NCI-H1092 treated with DMSO at 0.1 percent for 48 hours (cell line): ENCODE data around the gene WWOX.

ENCODE experiments used
- DNase-seq: peaks from one replicate; lab custom pipeline; 2025; lab: John Stamatoyannopoulos, UW

WWOX gene

DNA sequence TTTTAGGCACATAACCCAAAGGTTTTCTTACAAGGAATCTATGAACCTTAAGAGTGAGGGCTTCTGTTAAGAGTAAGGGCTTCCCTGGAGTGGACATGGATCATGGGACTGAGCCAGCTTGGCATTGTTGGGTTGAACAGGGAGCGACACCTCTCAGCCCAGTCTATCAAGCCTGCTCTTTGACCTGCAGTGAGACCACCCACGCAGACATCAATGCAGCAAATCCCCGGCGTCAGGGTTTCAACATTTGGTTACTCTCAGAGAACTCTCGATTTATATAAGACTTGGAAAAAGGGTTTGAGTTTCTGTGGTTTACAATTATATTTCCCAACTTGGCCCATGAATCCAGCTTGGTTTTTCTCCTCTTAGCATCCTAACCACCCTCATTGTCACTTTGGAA is 299.9 kb downstream of the WWOX start:
- DNase-seq = no peak

DNA sequence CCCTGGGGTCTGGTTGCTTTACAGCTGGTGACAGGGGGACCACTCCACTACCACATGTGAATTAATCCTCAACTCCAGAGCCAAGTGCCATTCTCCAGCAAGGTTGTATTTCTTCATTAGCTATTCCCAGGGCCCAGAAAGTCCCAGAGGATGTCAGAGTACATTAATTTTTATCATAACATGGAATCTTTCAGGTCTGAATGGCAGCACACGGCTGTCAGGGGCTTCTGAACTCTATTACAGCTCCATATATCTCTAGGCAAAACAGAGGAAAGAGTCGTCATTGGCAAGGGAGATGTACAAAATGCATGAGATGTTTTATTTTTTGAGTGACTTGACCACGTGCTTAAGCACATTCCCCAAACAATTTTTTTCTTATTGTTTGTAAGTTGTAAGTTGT is 303.4 kb downstream of the WWOX start:
- DNase-seq = no peak

DNA sequence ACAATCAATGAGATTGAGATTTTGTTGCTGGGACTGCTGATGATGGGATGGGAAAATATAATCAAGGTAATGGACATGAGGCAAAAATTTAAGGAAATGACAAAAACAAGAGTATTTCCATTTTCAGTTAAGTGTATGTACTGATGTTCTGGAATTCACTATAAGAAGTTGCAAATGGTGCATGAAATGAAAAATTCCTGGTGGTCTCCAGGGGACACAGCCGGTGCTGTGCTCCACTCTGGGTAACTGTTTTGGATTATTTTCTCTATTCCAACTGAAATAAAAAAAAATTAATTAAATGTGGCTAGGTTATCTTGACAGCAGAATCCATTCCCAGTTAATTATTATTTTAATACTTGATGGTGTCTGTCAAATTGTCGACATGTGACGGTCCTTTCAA is 305.6 kb downstream of the WWOX start:
- DNase-seq = no peak

DNA sequence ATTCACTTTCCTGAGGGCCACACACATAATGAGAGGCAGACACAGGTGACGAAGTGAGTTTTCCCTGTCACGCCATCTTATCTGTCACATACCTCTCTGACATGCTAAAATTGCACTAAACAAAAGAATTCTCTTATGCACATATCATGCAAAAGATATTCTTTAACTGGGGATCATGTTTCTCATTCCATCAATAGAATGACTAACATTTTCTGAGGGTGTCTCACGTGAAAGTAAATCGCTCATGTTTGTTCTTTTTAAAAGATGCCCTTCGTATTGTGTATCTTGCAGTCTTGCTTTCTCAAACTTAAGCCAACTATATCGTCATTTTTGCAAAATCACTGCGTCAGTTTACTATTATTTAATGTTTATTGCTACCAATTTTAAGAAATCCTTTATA is 306.4 kb downstream of the WWOX start:
- DNase-seq = no peak

DNA sequence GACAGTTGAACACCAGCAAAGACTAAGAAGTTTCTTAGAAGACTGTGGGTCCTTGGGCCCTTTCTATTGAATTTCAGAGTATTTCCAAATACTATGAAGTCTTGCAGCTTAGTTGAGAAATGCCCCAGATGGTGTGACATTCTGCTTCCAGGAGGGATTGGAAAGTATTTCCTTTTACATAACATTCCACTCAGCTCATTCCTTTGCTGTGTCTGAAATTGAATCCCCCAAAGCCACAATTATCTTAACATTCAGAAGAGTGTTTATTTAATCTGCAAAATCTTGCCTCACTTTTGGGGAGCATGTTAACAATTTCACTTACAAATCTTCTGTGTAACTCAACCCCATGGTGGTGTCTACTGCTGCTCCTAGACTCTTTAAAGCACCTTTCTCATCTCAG is 307.7 kb downstream of the WWOX start:
- DNase-seq = no peak

DNA sequence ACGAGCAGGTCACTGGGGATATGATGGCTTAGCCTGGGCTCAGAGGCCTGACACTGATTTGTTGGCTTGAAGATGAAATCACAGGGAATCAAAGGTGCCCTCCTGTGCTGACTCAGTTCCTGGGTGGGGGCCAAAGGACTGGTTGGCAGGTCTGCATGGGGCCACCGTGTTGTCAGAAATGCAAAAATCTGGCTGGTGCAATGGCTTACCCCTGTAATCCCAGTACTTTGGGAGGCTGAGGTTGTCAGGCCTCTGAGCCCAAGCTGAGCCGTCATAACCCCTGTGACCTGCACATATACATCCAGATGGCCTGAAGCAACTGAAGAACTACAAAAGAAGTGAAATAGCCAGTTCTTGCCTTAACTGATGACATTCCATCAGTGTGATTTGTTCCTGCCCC is 314.2 kb downstream of the WWOX start:
- no peak for DNase-seq

DNA sequence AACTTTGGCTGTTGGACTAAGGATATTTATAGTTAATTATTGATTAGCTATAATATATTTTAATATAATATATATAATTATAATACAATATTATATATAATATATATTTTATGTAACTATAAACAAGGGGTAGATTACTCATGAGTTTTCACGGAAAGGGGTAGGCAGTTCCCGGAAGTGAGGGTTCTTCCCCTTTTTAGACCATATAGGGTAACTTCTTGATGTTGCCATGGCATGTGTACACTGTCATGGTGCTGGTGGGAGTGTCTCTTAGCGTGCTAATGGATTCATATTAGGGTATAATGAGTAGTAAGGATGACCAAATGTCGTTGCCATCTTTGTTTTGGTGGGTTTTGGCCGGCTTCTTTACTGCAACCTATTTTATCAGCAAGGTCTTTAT is 315.6 kb downstream of the WWOX start:
- DNase-seq = no peak

DNA sequence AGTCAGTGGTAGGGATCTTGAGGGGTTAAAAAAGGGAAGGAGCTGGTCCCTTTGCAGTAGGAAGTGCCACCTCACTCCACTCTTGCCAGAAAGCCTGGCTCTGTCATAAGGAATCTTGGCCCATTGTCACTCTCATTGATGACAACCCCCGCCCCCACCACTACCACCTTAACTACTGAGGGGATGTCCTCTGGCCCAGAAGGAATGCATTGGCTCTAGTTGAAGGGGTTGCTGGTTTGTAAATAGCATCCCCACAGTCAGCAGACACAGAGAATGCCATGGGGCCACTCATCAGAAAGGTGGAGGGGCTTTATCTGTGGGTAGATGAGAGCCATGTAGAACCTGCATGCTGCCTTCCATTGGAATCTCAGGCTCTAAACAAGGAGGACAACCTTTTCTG is 316.2 kb downstream of the WWOX start:
- no peak for DNase-seq

DNA sequence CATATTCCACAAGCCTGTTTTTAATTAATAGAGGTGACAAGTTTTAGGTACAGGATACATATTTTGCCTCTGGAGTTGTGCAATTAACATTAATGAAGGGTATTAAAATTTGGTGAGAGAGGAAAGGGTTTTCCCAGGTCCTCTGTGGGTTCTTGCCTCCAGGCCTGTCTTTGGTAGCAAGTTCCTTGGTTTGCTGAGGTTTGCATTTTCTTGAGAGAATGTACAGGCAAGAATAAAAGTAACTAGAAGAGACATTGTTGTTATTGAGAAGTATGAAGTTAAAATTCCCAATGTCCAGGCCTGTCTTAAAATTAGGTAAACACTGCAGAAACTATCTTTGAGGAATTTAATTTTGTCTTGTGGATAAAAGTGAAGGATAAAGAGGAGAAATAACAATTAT is 316.9 kb downstream of the WWOX start:
- DNase-seq = no peak

DNA sequence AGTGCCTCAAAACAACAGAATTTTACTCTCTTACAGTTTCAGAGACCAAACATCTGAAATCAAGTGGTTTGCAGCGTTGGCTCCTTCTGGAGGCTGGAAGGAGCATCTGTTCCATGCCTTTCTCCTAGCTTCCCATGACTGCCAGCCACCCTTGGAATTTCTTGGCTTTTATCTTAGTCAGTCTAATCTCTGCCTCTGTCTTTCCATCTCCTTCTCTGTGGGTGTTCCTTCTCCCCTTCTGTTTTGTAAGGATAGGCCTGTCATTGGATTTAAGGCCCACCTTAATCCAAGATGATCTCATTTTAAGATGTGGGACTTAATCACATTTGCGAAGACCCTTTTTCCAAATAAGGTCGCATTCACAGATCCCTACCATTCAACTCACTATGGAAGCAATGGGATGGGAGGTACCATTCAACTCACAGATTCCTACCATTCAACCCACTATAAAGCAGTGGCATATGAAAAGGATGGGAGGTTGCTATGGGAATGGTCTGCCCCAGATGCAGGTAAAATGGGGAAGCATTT is 321.8 kb downstream of the WWOX start:
- DNase-seq = no peak

DNA sequence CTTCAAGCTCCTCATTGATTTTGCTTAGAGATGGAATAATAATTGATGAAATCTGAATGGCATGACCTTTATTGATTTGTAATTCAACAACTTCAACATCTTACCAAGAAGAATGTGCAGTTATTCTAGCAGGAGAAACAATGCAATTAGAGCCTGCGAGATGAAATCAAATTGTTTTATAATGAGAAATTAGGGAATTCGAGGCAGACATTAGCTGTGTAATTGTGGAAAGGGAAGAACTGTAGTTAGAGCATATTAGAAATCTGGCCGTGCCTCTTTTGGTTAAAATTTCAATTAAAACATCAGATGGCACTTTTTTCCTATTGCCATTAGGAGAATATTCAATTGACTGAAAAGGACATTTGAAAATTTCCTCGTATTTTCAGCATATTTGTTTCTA is 325.8 kb downstream of the WWOX start:
- DNase-seq = no peak

DNA sequence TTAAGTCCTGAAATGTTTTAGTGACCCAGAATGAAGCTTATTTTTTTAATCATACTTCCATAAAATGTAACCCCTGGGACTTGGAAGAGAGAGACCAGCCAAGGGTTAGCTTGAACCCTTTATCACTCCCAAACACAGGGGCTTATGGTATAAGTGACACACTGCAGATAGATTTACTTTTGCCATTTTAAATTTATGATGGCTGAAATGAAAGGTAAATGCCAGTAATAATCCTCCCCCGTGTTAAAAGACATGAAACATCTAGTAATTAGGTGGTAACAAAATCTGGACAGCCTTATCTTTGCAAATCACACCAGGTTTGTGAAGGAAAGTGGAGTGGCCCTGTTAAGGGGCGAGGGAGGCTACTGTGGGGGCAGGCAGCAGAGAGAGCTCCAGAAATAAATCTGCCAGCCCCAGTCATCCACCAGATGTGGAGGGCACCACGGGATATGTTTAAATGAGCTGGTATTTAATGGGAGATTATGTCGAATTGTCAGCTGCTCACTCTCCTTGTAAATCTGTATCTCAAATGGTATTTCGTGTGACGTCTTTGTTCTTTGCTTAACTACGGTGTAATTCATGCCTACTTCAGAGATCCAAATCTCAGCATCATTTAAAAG is 326.5 kb downstream of the WWOX start:
- no peak for DNase-seq

DNA sequence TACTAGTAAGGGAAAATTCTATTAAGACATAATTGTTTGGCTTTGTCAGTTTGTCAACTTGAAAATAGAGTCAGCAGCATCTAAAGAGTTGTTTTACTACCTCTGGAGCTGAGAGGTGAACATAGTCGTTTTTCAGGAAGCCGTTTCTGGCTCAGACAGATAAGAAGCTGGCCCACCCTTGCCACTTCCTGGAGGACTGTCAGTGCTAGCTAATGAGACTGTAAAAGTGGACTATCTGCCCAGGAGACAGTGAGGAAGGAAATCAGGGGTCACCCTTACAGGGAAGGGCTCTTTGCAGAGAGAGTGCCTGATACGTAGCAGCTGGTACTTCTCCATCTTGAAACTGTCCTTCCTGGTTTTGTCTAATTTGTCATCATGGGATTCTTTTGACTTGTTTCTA is 328.7 kb downstream of the WWOX start:
- DNase-seq = no peak

DNA sequence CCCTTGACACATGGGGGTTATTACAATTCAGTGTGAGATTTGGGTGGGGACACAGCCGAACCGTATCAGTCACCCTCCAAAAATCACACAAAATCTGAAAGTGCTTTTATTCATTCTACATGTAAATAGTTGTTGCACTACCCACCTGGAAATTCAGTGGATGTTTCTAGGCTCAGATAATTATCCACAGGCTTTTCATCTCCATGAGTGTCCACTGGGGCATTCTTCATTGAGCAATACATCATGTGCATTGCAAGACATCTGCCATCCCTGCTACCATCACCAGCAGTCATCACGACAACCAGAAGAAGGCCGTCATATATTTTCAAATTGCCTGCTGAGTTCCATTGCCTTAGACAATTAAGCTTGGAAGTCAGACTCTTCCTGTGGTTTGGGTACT is 330.8 kb downstream of the WWOX start:
- no peak for DNase-seq

DNA sequence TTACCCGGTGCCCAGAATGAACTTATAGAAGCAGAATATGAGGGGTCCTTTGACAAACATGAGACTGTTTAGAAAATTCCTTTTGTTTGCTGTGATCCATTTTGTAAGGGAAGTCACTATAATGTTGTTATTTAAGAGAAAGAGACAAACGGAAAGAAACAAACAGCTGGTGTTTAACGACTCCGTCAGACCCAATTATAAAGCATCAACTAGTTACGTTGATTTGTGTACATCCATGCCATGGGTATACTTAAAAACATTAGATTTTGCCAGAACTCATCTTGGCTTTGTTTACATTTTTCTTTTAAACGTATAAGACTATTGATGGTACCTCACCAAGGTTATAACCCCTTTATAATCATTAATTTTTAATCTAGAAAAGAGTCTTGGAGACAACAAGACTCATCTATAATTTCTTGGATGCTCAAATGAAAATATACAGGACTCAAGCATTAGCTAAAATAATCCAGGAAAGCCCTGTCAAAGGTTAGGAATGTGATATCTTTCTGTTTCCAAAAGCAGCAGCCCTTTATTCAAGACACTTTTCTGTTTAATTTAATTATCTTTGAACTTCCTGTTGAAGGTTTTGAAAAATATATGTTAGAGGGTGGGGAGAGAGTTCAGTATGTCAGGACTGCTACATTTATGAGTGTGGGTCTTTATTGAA is 331.7 kb downstream of the WWOX start:
- no peak for DNase-seq

DNA sequence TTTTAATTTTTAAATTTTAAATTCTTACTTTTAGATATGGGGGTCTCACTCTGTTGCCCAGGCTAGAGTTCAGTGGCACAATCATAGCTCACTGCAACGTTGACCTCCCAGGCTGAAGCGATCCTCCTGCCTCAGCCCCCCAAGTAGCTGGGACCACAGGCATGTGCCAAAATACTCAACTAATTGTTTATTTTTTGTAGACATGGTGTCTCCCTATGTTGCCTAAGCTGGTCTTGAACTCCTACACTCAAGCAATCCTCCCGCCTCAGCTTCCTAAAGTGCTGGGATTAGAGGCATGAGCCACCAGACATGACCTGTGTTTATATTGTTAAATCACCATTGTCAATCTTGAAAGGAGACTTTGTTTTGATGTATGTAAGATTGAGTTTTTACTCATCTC is 332.2 kb downstream of the WWOX start:
- no peak for DNase-seq

DNA sequence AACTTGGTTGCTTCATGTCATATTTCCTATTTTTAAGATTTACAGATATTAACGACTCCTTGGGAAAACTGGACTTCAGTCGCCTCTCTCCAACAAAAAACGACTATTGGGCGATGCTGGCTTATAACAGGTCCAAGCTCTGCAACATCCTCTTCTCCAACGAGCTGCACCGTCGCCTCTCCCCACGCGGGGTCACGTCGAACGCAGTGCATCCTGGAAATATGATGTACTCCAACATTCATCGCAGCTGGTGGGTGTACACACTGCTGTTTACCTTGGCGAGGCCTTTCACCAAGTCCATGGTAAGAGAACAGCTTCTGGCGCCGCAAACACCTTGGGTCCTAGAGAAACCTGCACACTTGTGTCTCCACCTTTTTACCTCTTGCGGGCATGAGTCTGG is 333.0 kb downstream of the WWOX start:
- DNase-seq = no peak

DNA sequence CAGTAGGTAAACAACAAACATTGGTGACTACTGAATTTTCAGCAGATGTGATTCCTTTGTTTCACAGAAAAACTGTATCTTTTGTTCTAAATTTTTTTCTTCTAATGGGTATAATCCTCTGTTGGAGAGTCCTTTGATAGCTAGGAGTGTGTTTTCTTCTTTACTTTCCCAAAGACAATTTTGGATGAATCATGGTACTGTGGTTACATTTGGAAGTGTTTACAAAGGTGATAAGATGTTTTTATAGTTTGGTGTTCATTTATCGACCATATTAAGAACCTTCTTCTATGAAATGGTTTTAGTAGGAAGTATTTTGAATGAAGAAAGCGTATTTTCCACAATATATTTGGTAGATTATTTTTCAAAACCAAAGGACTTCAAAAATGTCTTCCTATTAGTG is 333.7 kb downstream of the WWOX start:
- no peak for DNase-seq

DNA sequence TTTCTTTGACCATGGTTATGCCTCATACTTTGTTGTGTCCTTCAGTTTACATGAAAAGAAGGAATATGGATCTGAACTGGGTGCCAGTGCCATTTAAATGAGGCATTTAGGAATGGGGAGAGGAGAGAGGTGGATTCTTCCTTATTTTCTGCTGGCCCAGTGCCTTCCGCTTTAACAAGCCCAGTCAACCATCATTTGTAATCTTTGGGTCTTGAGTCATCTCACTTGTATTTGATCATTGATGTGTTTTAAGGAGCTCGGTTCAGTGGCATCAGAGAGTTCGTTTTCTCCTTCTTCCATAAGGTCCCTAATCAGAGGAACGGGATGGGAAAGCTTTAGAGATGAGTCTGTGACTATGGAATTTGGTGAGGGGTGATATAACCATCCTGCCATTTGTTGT is 334.9 kb downstream of the WWOX start:
- no peak for DNase-seq

DNA sequence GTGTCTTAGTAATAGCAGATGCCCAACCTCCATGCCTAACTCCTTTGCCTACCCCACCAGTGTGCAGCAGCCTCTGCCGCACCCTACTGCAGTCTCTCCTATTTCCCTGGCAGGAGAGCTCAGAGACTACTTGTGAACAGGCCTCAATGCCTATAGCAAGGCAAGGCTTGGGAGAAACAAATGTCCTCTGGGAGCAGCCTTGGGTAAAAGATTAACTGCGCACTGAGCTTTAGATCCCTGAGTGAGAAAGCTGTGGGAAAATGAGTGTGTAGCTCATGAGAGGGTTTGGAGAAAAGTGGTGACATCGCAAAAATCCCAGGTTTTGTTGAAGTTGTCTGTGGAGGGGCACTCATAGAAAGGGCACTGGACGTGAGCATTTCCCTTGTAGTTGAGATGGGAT is 335.8 kb downstream of the WWOX start:
- DNase-seq = no peak

DNA sequence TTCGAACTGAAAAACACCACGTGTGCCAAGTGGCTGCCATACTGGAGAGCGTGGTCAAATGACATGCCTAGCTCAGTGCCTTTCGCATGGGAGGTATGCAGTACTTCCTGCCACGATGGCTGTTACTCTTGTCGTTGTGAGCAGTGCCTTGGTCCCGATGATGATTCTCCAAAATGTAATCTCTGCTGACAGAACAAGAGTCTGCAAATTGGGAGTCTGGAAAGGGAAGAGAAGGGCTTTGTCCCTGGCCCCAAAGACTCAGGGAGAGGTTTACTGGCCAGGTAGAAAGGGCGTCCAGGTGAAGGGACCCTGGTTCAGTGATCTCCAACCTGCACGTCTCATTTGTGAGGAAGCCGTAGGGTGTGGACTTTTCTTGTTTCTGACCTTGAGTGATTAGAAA is 336.6 kb downstream of the WWOX start:
- no peak for DNase-seq

DNA sequence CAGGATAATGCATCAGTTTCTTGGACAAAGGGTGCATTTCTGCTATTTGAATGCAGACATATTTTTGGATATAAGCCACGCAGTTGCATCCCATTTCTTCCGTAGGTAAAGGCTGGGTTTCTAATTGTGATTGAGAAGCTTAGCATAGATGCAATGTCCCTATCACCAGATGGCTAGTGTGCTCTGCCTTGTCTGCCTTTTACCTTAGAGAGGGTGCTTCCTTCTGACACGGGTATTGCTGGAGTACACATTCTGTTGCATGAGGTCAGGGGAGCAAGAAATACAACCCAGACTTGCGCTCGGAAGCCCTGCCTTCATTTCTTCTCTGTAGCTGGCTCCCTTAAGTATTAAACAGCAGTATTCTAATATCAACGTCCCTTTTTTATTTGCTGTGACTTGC is 337.4 kb downstream of the WWOX start:
- no peak for DNase-seq

DNA sequence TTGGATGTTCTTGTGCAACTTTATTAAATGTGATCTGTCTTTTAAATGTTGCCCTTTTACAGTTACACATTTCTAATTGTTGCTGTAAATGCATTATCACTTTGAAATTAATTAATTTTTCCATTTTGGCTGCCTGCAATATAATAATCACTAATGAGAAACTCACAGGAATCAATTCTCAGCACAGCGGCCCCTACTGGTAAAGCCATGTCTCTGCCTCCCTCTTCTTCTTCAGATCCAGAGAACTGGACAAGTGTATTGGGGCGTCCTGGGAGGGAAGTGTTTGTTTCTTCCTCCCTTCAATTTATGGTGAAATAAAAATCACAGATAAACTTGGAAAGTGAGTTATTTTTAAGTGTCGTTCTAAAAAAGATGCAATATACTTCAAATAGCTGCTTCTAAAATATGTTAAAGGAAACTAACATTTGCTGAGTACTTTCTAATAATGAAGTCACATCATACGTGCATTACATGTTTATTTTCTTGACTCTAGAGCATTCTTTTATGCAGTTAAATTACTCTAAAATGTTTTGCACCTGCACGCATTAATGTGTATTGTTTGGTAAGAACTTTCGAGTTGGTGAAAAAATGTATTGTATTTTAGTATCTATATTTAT is 338.0 kb downstream of the WWOX start:
- DNase-seq = peak; percentile 27

DNA sequence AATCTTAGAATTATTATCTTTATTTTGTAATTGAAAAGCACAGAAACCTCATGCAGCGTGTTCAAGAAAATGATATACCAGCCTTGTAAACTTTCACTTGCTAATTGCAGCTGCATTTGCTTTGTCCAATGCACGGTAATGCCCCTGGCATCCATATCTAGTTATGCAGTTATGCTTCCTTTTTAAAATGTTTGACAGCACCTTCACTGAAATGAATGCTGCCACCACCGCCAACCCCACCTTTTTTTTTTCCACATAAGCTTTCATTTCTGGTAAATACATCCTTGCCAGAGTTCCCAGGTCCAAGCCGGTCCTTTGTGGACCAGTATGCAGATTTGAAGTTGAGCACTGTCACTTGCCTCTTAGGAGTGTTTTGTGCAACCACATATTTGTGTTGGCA is 338.8 kb downstream of the WWOX start:
- no peak for DNase-seq
